HL-60 (cell line): ENCODE measurements around the gene HECTD4. TPM values are rescaled to one million over a fixed set of nuclear protein-coding genes. Genes with fewer than 3 reads are reported as not detected.

Experiments
- microRNA-seq: library from miRNA; unstranded; fragments of <30 nt; microRNA quantifications from one replicate; pipeline ENCODE4, GENCODE V29; 2018

Gene HECTD4

Small RNA genes within 50 kb of the gene (microRNA-seq; reads per million reads assigned to microRNA genes)
- not detected for gene MIR6861
